IMR-90 (cell line): ENCODE results near the gene MFAP2. TPM values are rescaled to one million over a fixed set of nuclear protein-coding genes. Genes with fewer than 3 reads are reported as not detected.

Experiments used
- ELK1 ChIP-seq: fragments of 150-350 bp; IDR thresholded peaks from 2 replicates; pipeline ENCODE4 v1.6.1; 2016; ENCODE audit warnings: low read depth, mild to moderate bottlenecking, low read length, moderate library complexity, borderline replicate concordance
- NFE2L2 ChIP-seq: fragments of 150-350 bp; IDR thresholded peaks from 2 replicates; pipeline ENCODE4 v1.6.1; 2016; ENCODE audit warnings: low read depth, mild to moderate bottlenecking, low read length
- polyA plus RNA-seq, 3 experiments: library from polyadenylated mRNA; depleted of rRNA; stranded (reverse); fragments of >200 nt; gene quantifications; 2 replicates each; pipeline ENCODE4 v1.2.3, GENCODE V29; 2012; ENCODE audit warnings: low replicate concordance in 1 of 3
- total RNA-seq: library from RNA; depleted of rRNA; stranded (reverse); fragments of >200 nt; gene quantifications from 2 replicates; pipeline ENCODE4 v1.2.3, GENCODE V29; 2012

MFAP2 gene
- total and polyA plus RNA-seq, 2 of the 4 experiments (the other 2 are of a cell fraction) = 3.9 to 13.9 TPM

- no peak for TF ChIP-seq ELK1
- no peak for TF ChIP-seq NFE2L2
Measured at GRCh38 chr1:16981269-16981849, 939 bp upstream of the MFAP2 start (continued).
